NCI-H187 (cell line): ENCODE measurements around the gene PURB.
"Not testable (repeated sequence)": the region's sequence is repeated elsewhere in the genome, so short reads cannot be mapped to it uniquely, and the experiment has no call there.

Experiments used
- DNase-seq, 2 experiments: peaks; one replicate each; lab custom pipeline; 2025; lab: John Stamatoyannopoulos, UW

The PURB gene

GRCh38 chr7:44852590-44852989 lies 32.7 kb downstream of the PURB start:
- no peak for DNase-seq

GRCh38 chr7:44849885-44850544 lies 35.3 kb downstream of the PURB start:
- no peak for DNase-seq

GRCh38 chr7:44849259-44849884 lies 36.0 kb downstream of the PURB start:
- DNase-seq: no peak

DNA sequence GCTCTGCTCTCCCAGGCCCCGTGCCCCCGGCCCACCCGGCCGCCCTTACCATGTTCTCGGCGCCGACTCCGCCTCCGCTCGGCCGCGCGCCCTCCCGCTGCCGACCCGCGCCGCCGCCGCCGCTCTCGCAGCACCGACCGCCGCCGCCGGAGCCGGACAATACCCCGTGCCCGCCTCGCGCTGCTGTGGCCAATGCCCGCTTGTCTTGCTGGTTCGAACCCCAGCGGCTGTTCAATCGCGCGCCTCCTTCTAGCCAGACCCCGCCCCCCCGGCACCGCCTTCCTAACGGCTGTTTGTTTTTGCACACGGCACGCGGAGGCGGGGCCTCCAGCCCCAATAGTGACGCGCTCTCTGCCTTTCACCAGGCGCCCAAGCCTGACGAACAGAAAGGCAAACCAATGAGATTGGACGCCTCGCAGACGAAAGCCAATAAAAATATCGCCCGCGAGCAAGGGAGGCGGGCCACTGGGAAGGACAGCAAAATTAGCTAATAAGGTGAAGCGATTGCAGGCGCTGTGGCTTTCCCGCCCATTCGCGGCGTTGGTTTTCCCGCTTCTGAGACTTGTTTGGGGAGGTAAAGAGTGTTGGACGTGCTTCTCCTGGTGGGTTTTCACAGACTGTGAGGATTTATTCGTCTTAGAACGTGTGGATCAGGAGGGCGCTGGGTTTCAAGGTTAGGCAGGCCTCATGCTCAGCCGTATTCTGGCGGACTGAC lies 37.3 kb downstream of the PURB start, which contains the start of gene H2AZ2:
Gene H2AZ2 (minus strand): TSS at position 168 of the 715 bp plus-strand sequence. CDS start 116 bp downstream, at position 52.
- DNase-seq: peak; percentile 99

DNA sequence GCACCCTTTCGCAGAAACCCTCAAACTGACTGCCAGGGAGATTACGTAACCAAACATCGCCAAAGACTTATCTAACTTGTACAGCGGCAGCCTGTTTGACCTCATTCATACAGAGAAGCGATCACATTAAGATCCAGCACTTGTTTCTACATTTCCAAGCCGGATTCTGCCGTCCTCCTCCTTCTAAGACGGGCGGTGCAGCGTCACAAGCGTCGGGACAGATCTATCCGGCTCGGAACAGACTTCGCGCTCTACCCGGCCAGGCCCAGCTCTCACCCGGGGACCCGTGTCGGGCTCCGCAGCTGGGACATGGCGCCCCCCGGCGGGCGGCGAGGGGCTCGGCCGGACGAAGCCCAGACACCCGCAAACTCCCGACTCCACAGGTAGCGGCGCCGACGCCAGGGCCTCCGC lies 37.8 kb downstream of the PURB start:
- DNase-seq: peak; percentile 49 to 66

DNA sequence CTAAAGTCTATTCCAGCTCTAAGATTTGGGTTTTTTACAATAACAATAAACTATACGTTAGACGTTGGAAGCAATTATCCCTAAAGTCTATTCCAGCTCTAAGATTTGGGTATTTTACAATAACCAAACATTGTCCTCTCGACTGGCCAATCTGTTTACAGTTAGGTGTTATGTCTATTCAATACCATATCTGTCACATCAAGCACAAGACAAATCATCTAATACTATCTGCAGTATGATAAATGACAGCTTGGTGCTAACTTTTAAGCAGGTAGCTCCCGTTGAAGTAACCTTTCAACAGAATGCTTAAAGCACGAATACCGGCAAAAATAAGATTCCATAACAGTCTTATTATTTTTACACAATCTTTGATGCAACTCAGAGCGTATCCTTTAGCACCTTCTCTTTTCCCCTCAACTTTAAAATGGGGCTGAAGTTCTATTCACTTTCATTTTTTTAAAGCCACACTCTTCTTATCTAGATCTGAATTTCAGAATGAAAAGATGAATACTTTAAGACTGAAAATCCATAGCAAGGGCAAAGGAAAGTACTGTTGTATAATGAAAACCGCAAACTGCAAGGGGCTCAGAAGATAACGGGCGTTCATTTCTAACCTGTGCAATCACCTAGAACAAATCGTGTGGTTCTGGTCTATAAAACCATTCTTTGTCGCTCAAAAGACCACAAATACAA lies 38.4 kb downstream of the PURB start:
- no peak for DNase-seq

DNA sequence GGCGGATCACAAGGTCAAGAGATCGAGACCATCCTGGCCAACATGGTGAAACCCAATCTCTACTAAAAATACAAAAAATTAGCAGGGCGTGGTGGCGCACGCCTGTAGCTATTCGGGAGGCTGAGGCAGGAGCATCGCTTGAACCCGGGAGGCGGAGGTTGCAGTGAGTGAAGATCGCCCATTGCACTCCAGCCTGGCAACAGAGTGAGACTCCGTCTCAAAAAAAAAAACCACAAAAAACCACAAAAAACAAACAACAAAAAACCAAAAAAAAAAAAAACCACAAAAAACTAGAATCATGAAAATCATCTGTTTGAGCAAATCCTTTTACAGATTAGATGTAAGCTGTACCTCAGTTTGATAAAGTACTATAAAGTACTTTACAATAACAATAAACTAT lies 38.9 kb downstream of the PURB start:
- not testable (repeated sequence) for DNase-seq

DNA sequence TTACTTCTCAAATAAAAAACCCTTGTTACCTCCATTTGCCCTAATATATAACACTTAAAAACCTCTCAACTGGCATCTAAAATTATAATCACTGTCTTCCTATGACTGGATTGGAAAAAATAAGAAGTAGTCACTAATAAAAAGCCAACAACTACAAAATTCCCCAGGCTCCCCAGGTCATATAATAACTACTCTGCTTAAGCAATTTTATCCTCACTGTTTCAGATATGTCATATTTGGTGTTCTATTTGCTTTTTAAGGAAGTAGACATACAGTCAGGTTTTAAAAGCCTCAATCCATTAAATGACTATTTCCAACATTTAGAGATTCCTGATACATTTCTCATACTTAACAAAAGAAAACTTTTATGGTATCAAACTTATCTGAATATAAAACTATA lies 39.9 kb downstream of the PURB start:
- DNase-seq: no peak

DNA sequence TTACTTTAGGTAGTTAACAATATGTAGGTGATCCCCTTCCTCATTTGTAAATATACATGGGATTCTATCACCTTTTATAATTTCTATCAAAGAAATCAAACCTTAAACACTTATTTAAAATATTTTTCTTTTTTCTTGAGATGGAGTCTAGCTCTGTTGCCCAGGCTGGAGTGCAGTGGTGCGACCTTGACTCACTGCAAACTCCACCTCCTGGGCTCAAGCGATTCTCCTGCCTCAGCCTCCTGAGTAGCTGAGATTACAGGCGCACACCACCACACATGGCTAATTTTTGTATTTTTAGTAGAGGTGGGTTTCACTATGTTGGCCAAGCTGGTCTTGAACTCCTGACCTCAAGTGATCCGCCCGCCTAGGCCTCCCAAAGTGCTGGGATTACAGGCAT lies 41.9 kb downstream of the PURB start:
- DNase-seq: not testable (repeated sequence)

DNA sequence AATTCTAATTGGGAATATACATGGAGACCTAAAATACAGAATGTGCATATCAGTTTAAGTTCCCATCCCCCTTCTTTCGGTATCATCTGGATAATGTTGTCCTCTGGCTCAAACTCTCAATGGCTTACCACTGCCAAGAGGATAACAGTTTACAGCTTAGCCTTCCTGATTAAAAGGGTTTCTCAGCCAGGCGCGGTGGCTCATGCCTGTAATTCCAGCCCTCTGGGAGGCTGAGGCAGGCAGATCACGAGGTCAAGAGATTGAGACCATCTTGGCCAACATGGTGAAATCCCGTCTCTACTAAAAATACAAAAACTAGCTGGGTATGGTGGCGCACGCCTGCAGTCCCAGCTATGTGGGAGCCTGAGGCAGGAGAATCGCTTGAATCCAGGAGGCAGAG lies 42.7 kb downstream of the PURB start:
- not testable (repeated sequence) for DNase-seq

- no peak for DNase-seq
These were observed 46.6 kb downstream of the PURB start for GRCh38 chr7:44838751-44839150.

DNA sequence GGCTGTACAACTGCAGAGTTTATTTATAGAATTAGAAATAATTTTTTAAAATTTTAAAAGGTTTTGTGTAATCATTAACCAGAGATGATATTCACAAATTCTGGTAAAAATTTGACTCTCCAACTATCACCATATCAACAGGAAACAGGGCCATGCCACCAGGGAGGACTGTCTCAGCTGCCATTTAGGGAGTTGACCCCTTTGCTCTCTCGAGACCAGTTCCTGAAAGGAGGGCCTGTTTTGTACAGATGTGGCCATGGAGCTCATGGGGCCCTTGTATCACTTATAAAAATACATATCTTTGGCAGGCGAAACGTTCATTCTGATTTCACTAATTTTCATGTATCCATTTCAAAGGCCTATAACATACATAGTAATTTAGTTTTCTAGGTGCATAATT lies 57.8 kb downstream of the PURB start:
- DNase-seq: no peak
